Activated CD8-positive, alpha-beta memory T cell treated with anti-CD3 and anti-CD28 coated beads, Interleukin-2, amount 50 U/mL, for 1 hour (primary cell): ENCODE measurements around the gene SFMBT2.

Source experiments
- DNase-seq: peaks from one replicate; pipeline ENCODE4 v3.0.0-alpha.2; 2020; ENCODE audit errors: extremely low read depth

The SFMBT2 gene

DNA sequence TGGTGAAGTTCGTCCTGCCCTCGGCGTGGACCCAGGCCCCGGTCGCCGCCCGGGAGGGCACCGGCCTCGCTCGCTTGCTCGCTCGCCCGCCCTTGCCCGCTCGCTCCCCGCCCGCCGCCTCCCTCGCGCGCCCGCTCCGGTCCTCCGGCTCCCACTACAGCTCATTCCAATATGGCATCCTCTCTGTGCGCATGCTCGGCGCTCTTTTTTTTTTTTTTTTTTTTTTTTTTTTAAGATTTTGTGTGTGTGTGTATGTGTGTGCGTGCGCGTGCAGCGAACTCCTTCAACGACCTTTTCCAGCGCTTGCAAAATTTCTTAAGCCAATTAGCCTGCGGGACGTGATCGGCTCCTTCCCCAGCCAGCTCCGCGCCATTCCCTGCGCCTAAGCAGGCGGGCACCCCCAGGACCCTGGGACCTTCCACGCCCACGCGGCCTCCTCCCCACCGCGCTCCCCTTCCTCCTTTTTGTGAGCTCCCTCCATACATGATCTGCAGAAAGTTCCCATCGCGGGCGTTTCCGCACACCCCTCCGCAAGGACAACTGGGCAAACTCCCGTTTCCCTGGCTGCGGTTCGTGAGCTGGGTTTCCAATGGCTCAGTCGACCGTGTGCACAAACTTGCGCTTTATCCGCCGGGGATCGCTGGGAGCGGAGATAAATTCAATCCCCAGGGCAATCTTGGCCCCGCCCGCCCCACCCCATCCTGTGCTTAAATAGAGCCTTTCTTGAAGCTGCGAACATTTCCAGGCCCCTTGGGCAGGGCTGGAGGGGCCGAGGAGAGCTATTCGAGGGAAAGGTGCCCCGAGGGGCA, at the start of gene SFMBT2:
SFMBT2 (minus strand) TSS at position 173 of the 809 bp plus-strand sequence. CDS start 29,136 bp downstream, outside the sequence.
- no peak for DNase-seq

DNA sequence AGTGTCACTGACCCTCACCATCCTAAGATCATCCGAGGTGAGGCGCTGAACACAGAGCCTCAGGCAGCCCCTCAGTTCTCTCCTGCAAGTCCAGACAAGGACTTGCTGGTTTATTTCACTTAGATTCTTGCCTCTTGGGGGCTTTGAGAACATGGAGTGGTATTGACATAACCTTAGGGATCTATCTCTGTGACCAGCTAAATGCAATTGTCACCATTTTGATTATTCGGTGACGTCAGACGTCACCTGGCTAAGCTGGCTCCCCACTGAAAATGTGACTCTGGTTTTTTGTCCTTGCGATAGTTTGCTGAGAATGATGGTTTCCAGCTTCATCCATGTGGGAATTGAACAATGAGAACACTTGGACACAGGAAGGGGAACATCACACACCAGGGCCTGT, 49.2 kb upstream of the SFMBT2 start:
- no peak for DNase-seq

DNA sequence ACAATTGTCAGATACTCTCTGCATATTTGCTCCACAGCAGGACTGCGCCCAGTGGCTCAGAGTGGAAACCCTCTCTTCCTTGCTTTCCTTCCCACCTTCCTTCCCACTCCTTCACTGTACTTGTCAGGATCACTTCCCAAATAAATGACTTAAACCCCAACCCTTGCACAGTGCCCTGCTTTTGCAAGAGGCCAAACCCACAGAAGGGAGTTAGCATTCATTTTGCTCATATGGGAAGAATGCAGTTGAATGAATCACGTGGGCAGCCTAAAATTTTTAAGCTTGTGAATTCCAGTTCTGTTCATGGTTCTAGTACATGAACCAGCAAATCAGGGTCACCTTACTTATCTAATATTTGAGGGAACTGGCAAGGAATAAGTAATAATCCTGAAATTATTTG, 47.7 kb upstream of the SFMBT2 start:
- DNase-seq = no peak

DNA sequence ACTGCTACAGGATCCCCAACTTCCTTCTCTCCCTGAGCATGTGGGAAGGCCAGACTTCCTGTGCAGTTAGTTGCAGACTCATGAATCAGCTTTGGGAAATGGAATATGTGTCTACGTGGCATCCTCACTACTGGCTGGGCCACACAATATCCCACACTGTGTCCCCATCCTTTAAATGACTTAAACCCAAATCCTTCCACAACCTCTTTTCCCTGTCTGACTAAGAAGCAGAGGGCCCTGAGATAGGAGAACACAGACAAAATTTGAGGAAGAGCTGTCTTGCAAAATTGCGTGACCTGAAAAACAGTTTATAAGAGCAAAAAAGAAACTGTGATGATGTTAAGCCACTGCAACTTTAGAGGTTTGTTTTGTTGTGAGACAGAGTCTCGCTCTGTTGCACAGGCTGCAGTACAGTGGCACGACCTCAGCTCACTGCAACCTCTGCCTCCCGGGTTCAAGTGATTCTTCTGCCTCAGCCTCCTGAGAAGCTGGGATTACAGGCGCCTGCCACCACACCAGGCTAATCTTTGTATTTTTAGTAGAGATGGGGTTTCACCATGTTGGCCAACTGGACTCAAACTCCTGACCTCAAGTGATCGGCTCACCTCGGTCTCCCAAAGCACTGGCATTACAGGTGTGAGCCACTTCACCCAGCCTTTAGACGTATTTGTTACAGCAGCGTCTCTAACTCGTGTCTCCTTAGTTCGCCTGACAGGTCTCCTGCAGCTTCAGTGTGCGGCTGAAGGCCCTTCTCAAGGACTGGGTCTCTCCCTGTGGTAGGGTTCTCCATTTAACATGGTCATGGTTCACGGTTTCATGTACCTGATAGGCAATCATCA, 46.9 kb upstream of the SFMBT2 start:
- DNase-seq = no peak

DNA sequence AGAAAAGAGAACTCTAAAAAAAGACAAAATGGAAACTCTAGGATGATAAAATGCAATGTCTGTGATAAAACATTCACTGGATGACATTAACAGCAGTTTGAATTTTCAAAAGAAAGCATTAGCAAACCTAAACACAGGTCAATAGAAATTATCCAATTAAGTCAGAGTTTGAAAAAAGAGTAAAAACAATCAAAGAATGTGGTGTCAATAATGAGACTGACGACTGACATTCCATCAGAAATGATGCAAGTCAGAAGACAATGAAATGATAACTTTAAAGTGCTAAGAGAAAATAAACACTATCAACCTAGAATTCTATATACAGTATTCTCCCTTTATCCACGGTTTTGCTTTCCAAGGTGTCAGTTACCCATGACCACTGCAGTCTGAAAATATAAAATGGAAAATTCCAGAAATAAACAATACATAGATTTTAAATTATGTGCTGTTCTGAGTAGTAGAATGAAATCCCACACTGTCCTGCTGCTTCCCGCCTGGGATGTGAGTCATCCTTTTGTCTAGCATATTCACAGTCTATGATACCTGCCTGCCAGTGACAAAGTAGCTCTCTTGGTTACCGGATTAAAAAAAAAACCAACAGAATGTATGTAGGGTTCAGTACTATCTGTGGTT, 38.3 kb upstream of the SFMBT2 start:
- no peak for DNase-seq

DNA sequence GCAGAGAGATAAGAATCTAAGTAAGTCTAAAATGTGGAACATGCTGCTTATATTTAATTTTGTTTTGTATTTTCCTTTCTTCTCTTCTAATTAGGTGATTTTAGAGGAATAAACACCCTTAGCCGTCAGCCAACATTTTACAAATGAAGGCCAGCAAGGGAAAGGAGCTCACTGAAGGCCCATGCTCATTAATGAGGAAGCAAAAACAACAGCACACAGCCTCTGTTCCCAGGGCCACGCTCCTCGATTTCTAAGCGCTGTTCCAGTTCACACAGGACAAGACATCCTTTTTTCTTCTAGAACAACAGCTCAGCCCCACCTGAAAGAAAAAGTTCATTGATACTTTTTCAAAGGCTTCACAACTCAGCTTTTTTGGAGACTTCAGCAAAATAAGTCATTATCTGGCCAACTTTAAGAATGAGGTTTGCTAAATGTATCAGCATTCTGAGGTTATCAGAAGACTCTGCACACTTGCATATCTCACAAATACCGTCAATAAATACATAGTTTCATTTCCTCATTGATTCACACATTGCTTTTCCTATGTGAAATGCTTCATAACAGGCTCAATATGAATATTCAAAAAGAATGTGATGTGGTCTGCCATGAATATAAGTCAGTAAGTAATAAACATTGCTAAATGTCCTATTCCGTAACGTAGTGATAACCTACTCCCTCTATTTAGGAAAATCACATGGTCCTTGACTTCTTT, 34.8 kb upstream of the SFMBT2 start:
- no peak for DNase-seq

DNA sequence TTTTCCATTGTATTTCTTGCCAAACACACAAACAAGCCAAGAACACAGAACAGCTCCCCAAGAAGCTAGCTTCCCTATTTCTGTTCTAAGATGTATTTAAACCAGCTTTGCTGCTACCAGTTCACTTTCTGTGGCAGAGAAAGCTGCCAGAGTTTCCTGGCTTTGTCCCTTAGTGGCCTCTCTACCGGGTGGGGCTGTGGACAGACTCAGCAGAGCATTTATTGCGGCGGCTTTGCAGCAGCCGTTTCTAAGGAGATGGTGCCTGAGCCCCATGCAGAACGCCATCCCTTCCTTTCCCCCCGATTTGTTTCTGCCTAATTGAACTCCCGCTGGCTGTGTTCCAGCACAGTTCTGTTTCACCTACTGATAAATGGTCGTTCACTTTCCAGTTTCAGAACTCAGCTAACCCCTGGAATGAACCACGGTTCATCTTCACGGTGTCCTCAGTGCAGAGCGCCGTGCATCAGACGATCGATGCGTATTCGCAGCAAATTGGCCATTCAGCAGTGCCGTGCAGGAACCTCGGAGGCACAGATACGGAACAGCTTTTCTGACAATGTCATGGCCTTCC, 33.8 kb upstream of the SFMBT2 start:
- no peak for DNase-seq

DNA sequence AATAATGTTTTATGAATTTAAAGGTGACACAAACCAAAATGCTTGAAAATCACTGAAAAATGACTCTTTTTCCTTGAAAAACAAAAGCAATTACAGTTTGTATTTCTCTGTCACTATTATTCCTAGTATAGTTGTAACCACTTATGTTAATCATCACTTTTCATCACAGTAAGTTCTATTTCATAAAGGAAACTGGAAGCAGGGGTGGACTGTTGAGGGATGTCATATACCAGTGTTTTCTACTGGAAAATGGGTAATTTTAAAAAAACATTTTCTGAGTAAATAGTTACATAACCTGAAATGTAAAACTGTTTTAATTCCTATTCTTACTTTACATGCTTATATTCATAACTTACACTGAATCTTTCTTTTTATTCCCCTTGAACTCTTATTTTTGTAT, 32.2 kb upstream of the SFMBT2 start:
- DNase-seq = no peak

DNA sequence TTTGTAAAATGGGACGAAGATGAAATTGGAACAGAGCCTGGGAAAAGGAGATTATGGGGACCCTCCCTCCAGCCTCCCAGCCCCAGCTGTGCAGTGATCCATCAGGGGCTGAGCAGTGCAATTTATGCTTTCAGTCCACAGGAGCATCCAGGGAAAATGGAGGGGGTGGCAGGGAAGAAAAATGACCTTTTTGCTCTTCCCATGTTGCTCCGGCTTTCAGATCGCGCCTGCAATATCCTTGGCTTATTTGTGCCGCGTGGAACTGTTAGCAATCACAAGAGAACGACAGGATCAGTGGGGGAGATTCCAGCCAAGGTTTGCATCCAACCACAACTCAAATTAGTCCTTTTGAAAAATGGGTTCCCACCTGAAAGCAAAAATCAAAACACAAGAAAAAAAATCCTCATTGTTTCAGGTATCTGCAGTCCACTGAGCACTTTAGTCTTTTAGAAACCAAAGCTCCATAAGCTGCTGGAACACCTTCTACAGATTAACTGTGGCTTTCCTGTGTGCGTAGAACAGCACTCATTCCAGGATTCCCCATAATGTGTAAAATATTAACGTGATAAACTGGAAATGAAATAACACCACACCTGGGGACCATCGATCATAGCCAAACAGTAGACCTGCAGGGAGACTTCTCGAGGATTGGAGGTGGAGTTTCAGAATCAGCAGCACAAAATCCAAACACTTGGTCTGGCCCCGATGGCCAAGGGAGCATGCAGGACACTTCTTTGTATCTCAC, 30.7 kb upstream of the SFMBT2 start:
- no peak for DNase-seq

DNA sequence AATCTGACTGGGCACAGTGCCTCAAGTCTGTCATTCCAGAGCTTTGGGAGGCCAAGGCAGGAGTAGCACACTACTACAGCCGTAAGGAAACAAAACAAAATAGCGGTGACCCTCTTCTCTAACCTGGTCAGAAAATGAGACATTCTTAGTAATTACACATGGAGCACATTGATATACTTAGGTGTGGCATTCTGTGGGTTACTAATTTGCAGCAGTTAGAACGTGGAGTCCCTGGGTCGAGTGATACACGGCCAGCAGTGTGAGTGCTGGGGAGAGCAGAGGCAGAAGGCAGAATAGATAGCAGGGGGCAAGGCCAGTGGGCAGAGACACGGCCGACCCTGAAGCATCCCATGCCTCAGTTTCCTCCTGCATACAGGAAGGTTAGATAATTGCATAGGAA, 28.9 kb upstream of the SFMBT2 start:
- DNase-seq = no peak

DNA sequence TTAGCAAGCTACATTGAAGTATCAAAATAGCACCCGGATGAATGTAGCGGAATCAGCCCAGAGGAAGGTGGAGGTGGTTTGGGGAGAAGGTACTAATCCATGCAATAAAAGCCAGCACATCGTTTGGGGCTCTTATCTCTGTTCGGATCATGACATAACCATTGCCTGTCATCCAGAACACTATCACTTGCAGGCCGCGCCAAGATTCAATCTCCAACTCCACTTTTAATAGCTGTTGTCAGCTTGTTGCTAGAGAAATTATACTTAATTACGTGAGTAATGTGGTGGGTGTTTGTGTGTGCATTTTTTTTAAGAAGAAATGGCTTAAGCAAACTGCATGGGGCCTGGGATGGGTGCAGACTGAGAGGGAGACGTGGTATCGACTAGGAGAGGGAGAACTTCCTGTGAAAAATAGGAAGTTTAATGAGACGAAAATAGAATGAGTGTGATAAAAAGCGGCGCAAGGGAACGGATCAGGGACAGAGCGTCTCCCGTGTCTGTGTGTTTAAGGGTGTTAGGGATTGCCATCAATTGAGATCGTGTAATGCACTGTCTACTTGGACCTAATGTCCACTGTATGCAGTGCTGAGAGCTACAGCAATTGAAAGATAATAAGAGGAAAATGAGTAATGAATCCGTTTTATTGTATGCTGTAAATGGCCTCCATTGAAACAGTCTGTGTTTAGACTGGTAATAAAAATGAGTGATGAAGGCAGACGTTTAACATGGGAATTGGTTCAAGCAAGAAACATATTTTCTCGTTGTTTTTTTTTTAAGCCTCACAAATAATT, 27.6 kb upstream of the SFMBT2 start:
- no peak for DNase-seq

DNA sequence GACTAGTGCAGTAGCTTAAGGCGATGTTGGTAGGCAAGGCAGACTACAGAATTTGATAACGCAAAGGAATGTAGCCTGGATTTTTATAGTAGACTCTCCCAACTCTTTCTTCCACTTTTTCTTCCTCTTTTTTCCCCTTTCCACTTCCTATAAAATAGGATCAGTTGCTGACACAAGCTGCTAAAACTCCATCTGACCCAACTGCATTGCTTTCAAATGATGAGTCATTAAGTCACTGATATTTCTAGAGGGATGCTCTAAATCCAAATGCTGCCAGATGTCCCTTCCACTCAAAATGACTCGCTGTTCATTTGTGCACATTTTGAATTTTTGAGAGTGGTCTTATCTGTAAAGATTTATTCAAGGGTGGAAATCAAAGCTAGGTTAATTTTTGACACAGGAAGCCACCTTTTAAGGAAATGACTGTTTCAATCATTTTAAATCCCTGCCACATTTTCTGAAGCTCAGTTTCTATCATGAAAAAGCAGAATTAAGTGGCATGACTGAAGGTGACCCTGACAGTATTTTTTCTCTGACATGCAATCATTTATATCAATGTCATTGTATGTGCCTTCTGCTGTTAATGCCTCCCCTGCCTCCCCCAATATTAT, 25.8 kb upstream of the SFMBT2 start:
- DNase-seq = no peak

DNA sequence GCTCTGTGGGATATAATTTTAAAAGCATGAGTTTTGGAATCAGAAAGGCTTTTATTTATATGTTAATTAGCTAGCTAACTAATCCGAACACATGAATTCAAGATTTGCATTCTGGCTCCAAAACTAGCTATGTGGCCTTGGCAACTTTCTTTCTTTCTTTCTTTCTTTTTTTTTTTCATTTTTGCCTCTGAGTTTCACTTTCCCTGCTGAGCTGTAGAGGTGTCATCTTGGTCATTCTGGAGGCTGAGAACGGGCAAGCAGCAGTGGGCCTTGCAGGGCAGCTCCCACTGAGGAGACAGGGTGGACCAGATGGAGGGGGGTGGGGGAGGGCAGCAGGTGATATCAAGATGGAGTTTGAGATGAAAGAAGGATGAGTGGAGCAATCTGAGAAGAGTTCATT, 24.8 kb upstream of the SFMBT2 start:
- no peak for DNase-seq

DNA sequence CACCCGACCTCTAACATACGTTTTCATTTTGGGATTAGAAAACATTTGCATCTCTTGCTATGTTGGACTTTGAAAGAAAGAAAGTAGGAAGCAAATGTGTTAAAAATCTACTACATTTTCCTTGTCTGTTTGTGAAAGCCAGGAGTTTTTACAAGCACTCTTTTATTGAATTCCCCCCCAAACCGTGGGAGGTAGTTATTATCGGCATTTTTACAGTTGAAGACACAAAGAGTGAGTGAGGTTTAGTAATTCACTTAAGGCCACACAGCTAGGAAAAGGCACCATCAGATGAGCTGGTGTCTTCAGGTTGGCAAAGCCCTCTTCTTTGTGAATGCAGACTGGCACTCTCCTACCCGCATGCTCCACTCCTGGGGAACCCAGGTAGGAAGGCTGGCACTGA, 23.5 kb upstream of the SFMBT2 start:
- no peak for DNase-seq

DNA sequence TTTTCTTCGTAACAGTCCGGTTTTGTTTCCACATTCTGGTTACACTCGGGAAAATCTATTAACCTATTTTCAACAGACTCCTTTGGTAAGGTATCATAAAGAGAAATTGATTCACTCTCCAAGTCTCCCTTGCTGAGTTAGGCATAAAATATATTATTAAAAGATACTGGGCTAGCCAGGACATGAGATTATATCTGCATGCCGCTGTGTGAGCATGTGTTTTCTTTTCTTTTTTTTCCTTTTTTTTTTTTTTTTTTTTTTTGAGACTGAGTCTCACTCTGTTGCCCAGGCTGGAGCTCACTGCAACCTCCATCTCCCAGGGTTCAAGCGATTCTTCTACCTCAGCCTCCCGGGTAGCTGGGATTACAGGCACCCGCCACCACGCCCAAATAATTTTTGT, 23.0 kb upstream of the SFMBT2 start:
- DNase-seq = no peak

DNA sequence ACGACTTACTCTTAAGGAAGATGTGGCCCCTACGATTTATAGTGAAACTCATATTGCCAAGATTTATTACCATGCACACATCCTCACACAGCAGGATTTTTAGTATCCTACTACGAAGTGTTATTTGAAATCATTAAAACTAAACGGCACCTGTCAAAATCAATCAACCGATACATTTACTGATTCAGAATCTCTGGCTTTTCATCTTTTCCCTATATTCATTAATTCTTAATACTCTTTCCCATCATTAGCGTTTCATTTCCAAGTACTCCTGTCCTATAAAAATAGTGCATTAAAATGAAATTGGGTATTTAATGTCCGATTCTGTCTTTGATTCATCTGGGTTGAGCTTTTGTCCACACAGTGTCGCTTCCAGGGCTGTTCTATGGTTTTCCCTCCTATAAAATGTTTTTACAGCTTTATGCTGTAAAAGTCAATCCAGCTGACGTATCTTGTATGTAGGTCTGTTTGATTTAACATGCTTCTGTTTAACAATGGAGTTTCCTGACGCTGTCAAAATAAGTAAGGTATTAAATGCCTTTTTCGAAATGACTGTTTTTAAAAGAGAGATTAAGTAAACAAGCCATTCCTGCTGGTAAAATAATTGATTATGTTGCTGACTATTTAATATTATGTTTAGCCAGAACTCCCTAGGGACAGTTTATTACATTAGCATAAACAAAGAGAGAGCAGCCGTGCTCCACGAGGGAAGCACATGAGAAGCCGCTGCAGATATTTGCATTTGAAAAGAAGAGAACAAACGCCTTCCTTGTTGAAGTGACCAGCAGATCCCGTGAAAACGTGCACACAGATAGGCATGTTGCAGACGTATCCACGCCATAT, 22.3 kb upstream of the SFMBT2 start:
- DNase-seq = no peak

DNA sequence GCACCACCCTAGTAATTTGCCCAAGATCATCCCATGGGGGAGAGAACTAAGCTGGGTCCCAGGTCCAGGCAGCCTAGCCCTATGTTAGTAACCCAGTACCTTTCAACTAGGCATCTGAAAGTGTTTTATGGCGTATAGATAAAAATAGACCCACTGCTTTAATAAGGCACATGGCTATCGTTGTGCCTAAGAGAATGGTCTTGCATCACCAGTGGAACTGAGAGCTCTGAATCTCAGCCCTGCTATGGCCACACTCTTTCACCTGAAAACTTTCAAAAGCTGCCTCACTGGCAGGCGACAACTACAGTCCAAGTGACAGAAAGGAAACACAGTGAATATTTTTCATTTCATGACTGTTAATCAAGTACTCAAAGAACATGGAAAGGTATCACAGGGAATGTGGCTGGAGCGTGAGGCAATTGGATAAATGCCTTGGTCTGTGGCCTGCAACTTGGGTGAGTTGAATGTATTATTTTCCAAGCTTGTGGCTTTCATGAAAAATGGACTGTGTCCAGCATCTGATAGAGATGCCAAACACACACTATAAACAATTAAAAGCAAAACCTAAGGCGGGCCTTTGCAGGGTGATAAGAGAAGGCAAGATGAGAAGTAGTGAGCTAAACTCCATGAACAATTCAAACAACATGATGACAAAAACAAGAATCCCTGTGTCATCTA, 18.0 kb upstream of the SFMBT2 start:
- no peak for DNase-seq

DNA sequence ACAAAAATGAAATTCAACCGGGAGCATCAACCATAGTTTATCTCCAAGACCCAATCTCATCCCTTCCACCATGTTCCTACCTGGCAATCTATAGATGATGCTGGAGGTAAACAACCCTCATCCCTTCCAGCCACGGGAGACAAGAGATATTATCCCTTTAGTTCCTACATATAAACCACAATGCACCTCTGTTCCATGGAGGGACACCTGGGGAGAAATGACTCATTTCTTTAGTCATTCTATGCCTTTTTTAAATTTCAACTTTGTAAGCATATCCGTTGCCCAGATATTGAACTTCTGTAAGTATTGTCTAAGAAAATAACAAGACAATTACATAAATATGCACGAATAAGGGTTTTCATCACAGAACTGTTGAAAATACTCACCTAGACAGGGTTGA, 15.5 kb upstream of the SFMBT2 start:
- DNase-seq = no peak
